Heart left ventricle (tissue), 13 donors: Measurements from ENCODE around the gene TPD52L3.

Experiments used
- POLR2A ChIP-seq, 2 donors: fragments of 450-650 bp; IDR thresholded peaks; one replicate each; pipeline ENCODE4 v1.6.1; 2017; ENCODE audit warnings: antibody characterized with exemption in 2 of 2, mild to moderate bottlenecking in 2 of 2, moderate library complexity in 2 of 2
- TF ChIP-seq, protein P1 (sequence below), 12 donors: fragments of 200-600 bp; sonication (generic) in 4 of 12; IDR thresholded peaks; one replicate each; pipeline versions ENCODE4 v1.5.0 to v1.8.0; 2018 to 2022; ENCODE audit warnings: antibody characterized with exemption in 12 of 12, mild to moderate bottlenecking in 5 of 12
- donor health status: ischemic (EF 13 %, LVEDD 7.1; RV severe dilation, severe dysfunction).
- donor health status: DM: no; HTN: yes; CAD: no.
- donor health status: DM: no; HTN: no; CAD: no.
- donor health status: ischemic (EF 25% LVEDD 6.9; RV normal size, moderate dysfunction).
- donor health status: ischemic (EF 25% LVEDD 5.7; RV mildly dilated, moderate dysfunction).
- donor health status: ischemic (EF 35%, LVEDD 5.7; RV mildly dilated, moderate dysfunction).
- donor health status: nonischemic (EF 11% LVEDD 7.7; RV severe dilation, severe dysfunction).
- donor health status: DM: yes; HTN: yes; CAD: no.
- donor health status: PGD.
- donor health status: ischemic (EF 29% LVEDD 5.4; RV normal size, mild dysfunction).
- donor health status: nonischemic (EF 23%, LVEDD 6.1; RV moderate dilation, normal function).

DNA sequence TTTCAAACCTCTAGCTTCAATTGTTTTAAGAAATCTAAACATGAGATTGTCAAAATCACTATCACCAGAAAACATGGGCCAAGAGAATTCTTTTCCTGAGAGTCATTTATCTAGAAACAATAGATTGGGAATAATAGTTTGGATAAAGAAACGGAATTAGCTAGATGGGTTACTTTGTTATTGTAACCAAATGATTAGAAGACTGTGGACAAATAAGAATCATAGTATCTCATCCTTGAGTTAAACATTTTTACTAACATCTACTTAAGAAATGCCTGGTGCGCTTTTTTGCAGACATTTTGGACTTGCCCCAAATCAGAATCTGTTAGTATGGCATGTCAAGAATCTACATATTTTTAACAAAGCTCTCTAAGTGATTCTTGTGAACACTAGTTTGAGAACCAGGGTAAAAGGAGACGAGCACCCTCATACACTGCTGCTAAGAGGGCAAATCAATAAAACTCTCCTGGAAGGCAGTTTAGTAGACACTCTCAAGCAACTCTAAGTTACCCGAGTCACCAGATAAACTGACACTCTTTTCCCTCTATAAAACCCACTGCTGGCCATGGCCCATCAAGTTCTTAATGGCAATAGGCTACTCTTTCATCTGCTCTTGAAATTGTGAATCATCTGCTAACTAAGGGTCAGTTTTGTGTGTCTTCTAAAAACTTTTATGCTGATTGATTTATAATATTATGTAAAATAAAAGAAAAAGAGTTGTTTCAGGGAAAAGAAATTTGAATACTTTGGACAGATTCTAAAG, 39.1 kb downstream of the TPD52L3 start:
- TF ChIP-seq, protein P1, sequence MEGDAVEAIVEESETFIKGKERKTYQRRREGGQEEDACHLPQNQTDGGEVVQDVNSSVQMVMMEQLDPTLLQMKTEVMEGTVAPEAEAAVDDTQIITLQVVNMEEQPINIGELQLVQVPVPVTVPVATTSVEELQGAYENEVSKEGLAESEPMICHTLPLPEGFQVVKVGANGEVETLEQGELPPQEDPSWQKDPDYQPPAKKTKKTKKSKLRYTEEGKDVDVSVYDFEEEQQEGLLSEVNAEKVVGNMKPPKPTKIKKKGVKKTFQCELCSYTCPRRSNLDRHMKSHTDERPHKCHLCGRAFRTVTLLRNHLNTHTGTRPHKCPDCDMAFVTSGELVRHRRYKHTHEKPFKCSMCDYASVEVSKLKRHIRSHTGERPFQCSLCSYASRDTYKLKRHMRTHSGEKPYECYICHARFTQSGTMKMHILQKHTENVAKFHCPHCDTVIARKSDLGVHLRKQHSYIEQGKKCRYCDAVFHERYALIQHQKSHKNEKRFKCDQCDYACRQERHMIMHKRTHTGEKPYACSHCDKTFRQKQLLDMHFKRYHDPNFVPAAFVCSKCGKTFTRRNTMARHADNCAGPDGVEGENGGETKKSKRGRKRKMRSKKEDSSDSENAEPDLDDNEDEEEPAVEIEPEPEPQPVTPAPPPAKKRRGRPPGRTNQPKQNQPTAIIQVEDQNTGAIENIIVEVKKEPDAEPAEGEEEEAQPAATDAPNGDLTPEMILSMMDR (IDR thresholded peaks at IDR 0.05) = no peak
- TF ChIP-seq POLR2A (IDR thresholded peaks at IDR 0.05) = no peak
